PFSK-1 (cell line): ENCODE data around the gene CD96.

ENCODE experiments used
- FOXP2 ChIP-seq: optimal IDR thresholded peaks from 2 replicates; pipeline ENCODE3; 2011; ENCODE audit warnings: borderline replicate concordance, control low read depth, inconsistent platforms; ENCODE audit not compliant: insufficient read depth; ENCODE audit errors: extremely low read length, extremely low read depth
- POLR2AphosphoS5 ChIP-seq: IDR thresholded peaks from 2 replicates; pipeline ENCODE4 v1.6.1; 2012; ENCODE audit warnings: low read depth, mild to moderate bottlenecking, control low read depth, low read length, moderate library complexity
- REST ChIP-seq, 2 experiments: IDR thresholded peaks; 2 replicates each; pipeline versions ENCODE4 v1.6.1 to v1.8.0; 2011 to 2012; ENCODE audit warnings: low read depth in 2 of 2, low read length in 2 of 2, control low read depth in 1 of 2, inconsistent platforms in 1 of 2, mild to moderate bottlenecking in 1 of 2, moderate library complexity in 1 of 2; ENCODE audit not compliant: insufficient read depth in 1 of 2
- SIN3A ChIP-seq: IDR thresholded peaks from 2 replicates; pipeline ENCODE4 v1.6.1; 2012; ENCODE audit warnings: mild to moderate bottlenecking, low read length, moderate library complexity, borderline replicate concordance; ENCODE audit not compliant: insufficient read depth
- TAF1 ChIP-seq: IDR thresholded peaks from 2 replicates; pipeline ENCODE4 v1.6.1; 2012; ENCODE audit warnings: low read length, control low read depth, borderline replicate concordance; ENCODE audit not compliant: insufficient read depth

CD96 gene

GRCh38 chr3:111577798-111578685, 36.0 kb downstream of the CD96 start:
- TF ChIP-seq TAF1 (no peak), SIN3A (no peak), POLR2AphosphoS5 (no peak), REST (IDR thresholded peaks at IDR 0.05; ENCODE audit: insufficient read depth in 1 of 2, low read depth in 2 of 2, low read length in 2 of 2) (no peak), FOXP2 (no peak)

- no peak for TF ChIP-seq POLR2AphosphoS5
- TF ChIP-seq SIN3A: no peak
- no peak for TF ChIP-seq REST (IDR thresholded peaks at IDR 0.05; ENCODE audit: insufficient read depth in 1 of 2, low read depth in 2 of 2, low read length in 2 of 2)
- TF ChIP-seq TAF1: no peak
- TF ChIP-seq FOXP2: no peak
Measured at GRCh38 chr3:111578867-111579266, 36.9 kb downstream of the CD96 start.

- no peak for TF ChIP-seq REST (IDR thresholded peaks at IDR 0.05; ENCODE audit: insufficient read depth in 1 of 2, low read depth in 2 of 2, low read length in 2 of 2)
- TF ChIP-seq POLR2AphosphoS5: no peak
- TF ChIP-seq TAF1: no peak
Measured at GRCh38 chr3:111579495-111579894, 37.5 kb downstream of the CD96 start.

GRCh38 chr3:111581403-111582119, 39.6 kb downstream of the CD96 start:
- TF ChIP-seq REST (IDR thresholded peaks at IDR 0.05; ENCODE audit: insufficient read depth in 1 of 2, low read depth in 2 of 2, low read length in 2 of 2) (no peak), FOXP2 (no peak), TAF1 (no peak), POLR2AphosphoS5 (no peak), SIN3A (no peak)
